Left colon (tissue), 2 donors: ENCODE data around the gene RNF39. TPM values are rescaled to one million over a fixed set of nuclear protein-coding genes. Genes with fewer than 3 reads are reported as not detected.
"Not testable (repeated sequence)": the region's sequence is repeated elsewhere in the genome, so short reads cannot be mapped to it uniquely, and the experiment has no call there.

Experiments used
- ATAC-seq: fragments of 200-7000 bp; cut with Tn5 transposase; one replicate; pipeline ENCODE4 v1.9.1; 2020; ENCODE audit warnings: mild to moderate bottlenecking, moderate library complexity
- DNase-seq, 2 donors: peaks; one replicate each; pipeline ENCODE4 v3.0.0-alpha.2; 2020
- intact Hi-C, 2 donors: fragments of 100-400 bp; cut with DNase I in 1 of 2; cut with micrococcal nuclease in 1 of 2; formaldehyde crosslinking; loops; one replicate each; pipeline versions ENCODE4 v1.11.2 to v1.14.0; 2022; cut with DNase I, micrococcal nuclease
- long read RNA-seq: library from polyadenylated mRNA; unstranded; transcript quantifications from one replicate; pipeline ENCODE4 v2.0.0, GENCODE V29; 2021
- total RNA-seq, 2 donors: library from RNA; stranded (reverse); fragmentation: NEBNext Ultra II Directional; extraction: Animal tissue kit (Norgen Biotek cat#: 25700); gene quantifications; one replicate each; pipeline ENCODE4 v1.2.1, GENCODE V29; 2021
- donor health status: DM: no; HTN: no; CAD: no.
- donor health status: DM: yes; HTN: yes; CAD: no.

Gene RNF39
- under 1 TPM in 1 of 2 donors, not detected in 1; 0.58 TPM for total RNA-seq
- long read RNA-seq: 0 reads

DNA sequence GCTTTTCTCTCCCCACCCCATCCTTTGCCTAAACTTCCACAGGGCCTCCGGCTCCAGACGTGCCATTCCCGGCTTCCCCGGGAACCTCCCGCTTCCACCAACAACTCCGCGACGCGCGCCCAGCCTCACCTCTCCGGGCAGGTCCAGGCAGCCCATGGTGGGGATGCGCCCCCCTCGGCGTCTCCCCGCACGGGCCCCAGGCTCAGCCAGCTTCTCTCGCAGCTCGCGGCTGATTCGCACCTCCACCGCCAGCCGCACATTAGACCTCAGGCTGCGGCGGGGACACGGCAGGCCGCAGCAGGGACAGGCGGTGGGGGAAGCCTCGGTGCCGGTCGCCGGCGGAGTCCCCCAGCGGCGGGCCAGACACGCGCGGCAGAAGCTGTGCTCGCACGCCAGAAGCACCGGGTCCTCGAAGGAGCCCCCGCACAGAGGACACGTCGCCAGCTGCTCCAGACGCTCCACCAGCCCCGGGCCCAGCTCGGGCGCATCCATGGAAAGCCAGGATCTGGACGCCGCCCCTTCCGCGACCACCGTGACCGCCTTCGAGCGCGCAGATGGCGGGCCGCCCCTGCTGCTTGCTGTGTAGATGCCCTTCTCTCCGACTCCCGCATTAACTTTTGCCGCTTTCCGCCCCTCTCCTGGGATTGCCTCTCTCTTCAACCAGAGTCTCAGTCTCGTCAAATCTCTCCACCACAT lies at the start of gene RNF39:
TSS of gene RNF39 (minus strand) at position 676 of the 696 bp plus-strand sequence. CDS start at position 492, 184 bp downstream.
- peak in 1 of 2 donors; percentile 27 for DNase-seq
- intact Hi-C loops: no loop called here
- peak; percentile 28 for ATAC-seq

DNA sequence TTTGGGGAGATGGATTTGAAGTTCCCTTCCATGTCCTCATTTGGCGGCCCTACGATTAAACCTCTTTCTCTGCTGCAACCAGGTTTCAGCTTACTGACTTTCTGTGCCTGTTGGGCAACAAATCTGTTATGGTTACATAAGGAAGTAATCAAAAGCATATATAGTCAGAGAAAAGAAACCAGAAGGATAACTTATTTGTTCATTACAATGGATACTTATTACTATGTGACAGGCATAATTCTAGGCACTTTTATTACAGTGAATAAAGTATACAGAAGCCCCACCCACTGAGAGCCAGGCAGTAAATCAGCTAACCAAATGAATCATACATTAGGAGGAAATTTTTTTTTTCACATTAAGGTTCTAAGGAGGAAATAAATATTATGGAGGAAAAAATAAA lies 46.9 kb upstream of the RNF39 start:
- peak; percentile 62 to 80 for DNase-seq
- peak; percentile 85 for ATAC-seq
- intact Hi-C loops: no loop called here

GRCh38 chr6:30121446-30122366 lies 46.1 kb upstream of the RNF39 start:
- intact Hi-C loops: no loop called here
- ATAC-seq (no peak), DNase-seq (no peak)

- intact Hi-C loops, ATAC-seq, DNase-seq: not testable (repeated sequence)
Observed at GRCh38 chr6:30118691-30119090, 43.1 kb upstream of the RNF39 start.

- no peak for ATAC-seq
- intact Hi-C loops: no loop called here
- DNase-seq: no peak
Observed at GRCh38 chr6:30116724-30117123, 41.2 kb upstream of the RNF39 start.

- DNase-seq (no peak), ATAC-seq (peak; percentile 10)
- intact Hi-C loops: no loop called here
Observed at GRCh38 chr6:30113841-30114240, 38.3 kb upstream of the RNF39 start.

- DNase-seq: peak in 1 of 2 donors; percentile 68
- intact Hi-C loops: no loop called here
Observed at GRCh38 chr6:30113003-30113759, 37.6 kb upstream of the RNF39 start, which contains the start of gene TRIM31. Gene TRIM31, minus strand, starts transcription at chr6:30113090. Its CDS starts 285 bp downstream, at chr6:30112805.

GRCh38 chr6:30112402-30112994 lies 36.9 kb upstream of the RNF39 start:
- intact Hi-C loops: no loop called here
- DNase-seq: no peak
- peak; percentile 29 for ATAC-seq

More at GRCh38 chr6:30113003-30113759, 37.6 kb upstream of the RNF39 start, which contains the start of gene TRIM31:
- ATAC-seq: peak; percentile 81

GRCh38 chr6:30111266-30111856 lies 35.8 kb upstream of the RNF39 start:
- peak; percentile 6 for ATAC-seq
- intact Hi-C loops: no loop called here
- no peak for DNase-seq

DNA sequence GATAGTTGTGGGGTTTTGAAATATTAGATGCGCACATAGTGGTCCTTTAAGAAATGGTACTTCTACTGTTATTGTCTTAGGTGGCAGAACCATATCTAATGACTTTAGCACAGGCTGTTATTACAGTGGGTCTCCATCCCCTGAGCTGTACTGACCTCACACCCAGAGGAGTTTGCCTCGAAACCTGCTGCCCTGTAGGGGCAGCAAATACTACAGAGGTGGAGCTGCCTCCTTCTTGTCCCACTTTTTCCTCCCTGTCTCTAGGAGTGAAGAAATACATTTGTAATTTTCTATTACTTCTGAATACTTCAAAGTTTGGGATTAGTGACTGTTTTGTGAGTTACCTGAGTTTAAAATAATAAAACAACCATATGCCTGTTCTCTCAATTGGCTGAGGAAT lies 29.1 kb upstream of the RNF39 start:
- ATAC-seq (no peak), DNase-seq (no peak)
- intact Hi-C loops: no loop called here

DNA sequence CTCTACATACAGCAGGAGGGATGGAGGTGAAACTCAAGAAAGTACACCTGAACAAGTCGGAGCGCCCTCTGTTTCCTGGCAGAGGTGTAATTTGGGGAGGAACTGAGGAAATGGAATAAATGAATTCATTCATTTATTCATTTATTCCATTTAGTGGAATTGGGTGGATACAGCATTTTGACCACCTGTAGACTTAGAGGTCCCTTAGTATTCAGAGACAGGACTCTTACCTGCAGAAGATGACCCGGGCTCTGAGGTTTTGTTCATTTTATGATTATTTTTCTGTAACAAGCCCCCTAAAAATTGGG lies 28.3 kb upstream of the RNF39 start:
- intact Hi-C loops: no loop called here
- DNase-seq (no peak), ATAC-seq (no peak)

GRCh38 chr6:30102970-30103871 lies 27.7 kb upstream of the RNF39 start:
- intact Hi-C loops: no loop called here
- ATAC-seq (peak; percentile 53), DNase-seq (peak; percentile 87 to 92)

- DNase-seq: no peak
- peak; percentile 0 for ATAC-seq
- intact Hi-C loops: no loop called here
Observed at GRCh38 chr6:30102414-30102969, 26.9 kb upstream of the RNF39 start.

DNA sequence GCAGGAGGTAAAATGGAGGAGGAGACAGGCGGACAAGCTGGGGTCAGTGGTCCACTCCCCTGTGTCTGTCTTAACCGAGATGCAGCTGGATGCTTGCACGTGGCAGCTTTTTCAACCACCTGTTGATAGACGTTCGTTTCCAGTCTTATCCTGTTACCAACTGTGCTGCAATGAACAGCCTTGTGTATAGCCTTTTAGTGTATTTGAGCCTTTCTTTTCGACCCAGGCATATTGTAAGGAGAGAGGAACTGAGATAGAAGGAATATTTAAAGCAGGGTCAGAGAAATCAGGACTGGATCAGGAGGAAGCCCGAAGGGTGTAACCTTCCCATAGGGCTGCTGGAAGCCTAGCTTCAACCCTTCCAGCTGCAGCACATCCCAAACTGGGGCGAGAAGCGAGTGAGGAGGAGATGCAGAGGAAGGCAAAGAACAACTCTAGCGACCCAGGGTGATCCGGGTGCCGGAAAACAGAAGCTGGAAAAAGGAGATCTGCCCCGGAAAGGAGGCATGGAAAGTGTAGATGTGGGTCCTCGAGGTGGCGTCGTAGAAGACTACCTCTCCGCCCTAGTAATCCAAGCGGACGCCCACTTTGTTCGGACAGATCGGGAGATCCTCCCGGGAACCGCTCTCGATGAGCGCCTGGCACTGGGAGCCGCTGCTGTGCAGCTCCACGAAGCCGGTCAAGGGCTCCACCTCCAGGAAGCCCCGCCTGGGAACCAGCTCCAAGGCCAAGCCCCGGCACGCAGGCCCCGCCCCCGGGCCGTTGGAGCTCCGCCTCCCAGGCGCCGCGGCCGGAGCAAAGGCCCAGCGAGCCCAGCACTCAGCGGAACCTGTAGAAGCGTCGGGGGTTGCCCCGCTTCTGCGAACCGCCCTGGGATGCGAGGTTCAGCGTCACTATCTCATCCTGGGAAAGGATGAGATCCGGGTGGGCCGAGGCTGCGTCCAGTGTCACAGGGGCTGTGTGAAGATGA lies 26.2 kb upstream of the RNF39 start:
- ATAC-seq (peak; percentile 76), DNase-seq (peak; percentile 94 to 95)
- intact Hi-C loops: no loop called here

DNA sequence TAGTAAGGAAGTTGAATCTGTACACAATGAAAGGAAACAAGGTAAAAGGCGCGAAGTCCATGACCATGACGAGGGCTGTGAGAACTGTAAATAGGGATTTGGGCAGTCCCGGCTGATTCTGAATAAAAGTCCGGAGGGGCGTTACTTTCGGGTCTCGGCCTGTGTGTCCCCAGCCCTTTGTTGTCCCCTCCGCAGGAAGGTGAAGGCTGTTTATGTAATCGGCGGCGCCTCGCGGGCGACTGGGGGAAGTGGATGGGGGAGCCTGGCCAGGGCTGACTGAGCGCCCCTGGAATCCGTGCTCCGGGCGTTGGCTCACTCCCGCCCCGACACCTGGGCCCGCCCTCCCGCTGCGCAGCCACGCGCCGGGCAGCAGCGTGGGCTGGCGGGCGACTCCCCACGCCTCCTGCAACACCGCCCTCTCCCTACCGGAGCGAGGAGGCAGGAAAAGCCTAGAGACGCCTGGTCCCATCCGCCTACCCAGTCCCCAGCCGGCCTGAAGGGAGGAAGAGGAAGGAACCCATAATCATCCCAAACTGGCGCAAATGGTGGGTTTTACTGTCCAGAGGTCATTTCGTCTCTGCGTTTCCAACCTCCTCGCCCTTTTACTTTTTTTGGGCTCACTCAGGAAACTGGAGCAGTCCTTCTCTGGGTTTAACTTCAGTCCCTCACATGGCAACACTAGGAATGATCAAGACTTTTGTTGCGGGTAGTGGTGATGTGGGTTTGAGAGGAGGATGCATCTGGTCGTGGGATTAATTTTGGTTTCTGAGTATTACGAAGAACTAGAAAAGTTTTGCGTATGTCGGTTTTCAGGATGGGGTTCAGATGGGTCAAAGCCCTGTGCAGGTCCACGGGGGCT lies 25.2 kb upstream of the RNF39 start:
- intact Hi-C loops: no loop called here
- peak; percentile 80 to 83 for DNase-seq
- peak; percentile 68 for ATAC-seq
